Upper lobe of right lung (tissue), 1 donor: Measurements from ENCODE around the gene SNX30. TPM values are rescaled to one million over a fixed set of nuclear protein-coding genes. Genes with fewer than 3 reads are reported as not detected.
A peak's percentile ranks its signal among the peaks of the same experiment; 100 is the strongest.

Source experiments
- ATAC-seq: fragments of 200-7000 bp; cut with Tn5 transposase; one replicate; pipeline ENCODE4 v1.9.1; 2020; ENCODE audit warnings: mild to moderate bottlenecking, moderate library complexity
- DNase-seq: peaks from one replicate; pipeline ENCODE4 v3.0.0-alpha.2; 2020
- H3K27ac ChIP-seq: fragments of 200-600 bp; one replicate; pipeline ENCODE4 v1.8.0; 2022
- H3K27me3 ChIP-seq: fragments of 200-600 bp; one replicate; pipeline ENCODE4 v1.8.0; 2022; ENCODE audit warnings: mild to moderate bottlenecking
- H3K36me3 ChIP-seq: fragments of 200-600 bp; one replicate; pipeline ENCODE4 v1.8.0; 2022
- H3K4me1 ChIP-seq: fragments of 200-600 bp; one replicate; pipeline ENCODE4 v1.8.0; 2022
- H3K4me3 ChIP-seq: fragments of 200-600 bp; one replicate; pipeline ENCODE4 v1.8.0; 2022; ENCODE audit warnings: mild to moderate bottlenecking
- H3K9me3 ChIP-seq: fragments of 200-600 bp; one replicate; pipeline ENCODE4 v1.8.0; 2022
- CTCF ChIP-seq: fragments of 200-600 bp; IDR thresholded peaks from one replicate; pipeline ENCODE4 v1.8.0; 2022; ENCODE audit warnings: antibody characterized with exemption
- intact Hi-C: fragments of 100-400 bp; cut with DNase I; formaldehyde crosslinking; loops from one replicate; pipeline ENCODE4 v1.11.0; 2022
- total RNA-seq: library from RNA; stranded (reverse); fragmentation: NEBNext Ultra II Directional; extraction: Animal tissue kit (Norgen Biotek cat#: 25700); gene quantifications from one replicate; pipeline ENCODE4 v1.2.1, GENCODE V29; 2021
- donor health status: DM: no; HTN: yes; CAD: no; lungs with severe emphysema.

Gene SNX30
- total RNA-seq, 1 donor from 2014 or later: 76.3 TPM

- H3K9me3 ChIP-seq: no peaks in the 10 kb centered on the region
- ATAC-seq (no peak), DNase-seq (no peak)
- intact Hi-C loops: no loop called here
- no peaks in the 10 kb centered on the region for H3K36me3 ChIP-seq
- no peak for TF ChIP-seq CTCF
- no peak overlapping the region for H3K27ac ChIP-seq
- peaks cover 24% of the 10 kb centered on the region for H3K4me1 ChIP-seq
- H3K4me3 ChIP-seq: no peak overlapping the region
- H3K27me3 ChIP-seq: no peaks in the 10 kb centered on the region
Measured at GRCh38 chr9:112780450-112781036, 30.0 kb downstream of the SNX30 start.

GRCh38 chr9:112782218-112782617 is 31.7 kb downstream of the SNX30 start:
- intact Hi-C loops: no loop called here
- peaks cover 23% of the 10 kb centered on the region for H3K4me1 ChIP-seq
- DNase-seq (no peak), ATAC-seq (no peak)
- no peak for TF ChIP-seq CTCF
- H3K4me3 ChIP-seq: no peak overlapping the region
- no peaks in the 10 kb centered on the region for H3K36me3 ChIP-seq
- no peaks in the 10 kb centered on the region for H3K9me3 ChIP-seq
- no peak overlapping the region for H3K27ac ChIP-seq
- no peaks in the 10 kb centered on the region for H3K27me3 ChIP-seq

GRCh38 chr9:112783551-112783954 is 33.0 kb downstream of the SNX30 start:
- Histone ChIP-seq H3K4me3 (no peak overlapping the region), H3K27ac (no peak overlapping the region), H3K9me3 (no peaks in the 10 kb centered on the region), H3K36me3 (no peaks in the 10 kb centered on the region), H3K27me3 (no peaks in the 10 kb centered on the region), H3K4me1 (peaks cover 24% of the 10 kb centered on the region)
- no peak for TF ChIP-seq CTCF
- ATAC-seq (no peak), DNase-seq (no peak)
- intact Hi-C loops: no loop called here

- no peaks in the 10 kb centered on the region for H3K27me3 ChIP-seq
- peaks cover 29% of the 10 kb centered on the region for H3K4me1 ChIP-seq
- DNase-seq (no peak), ATAC-seq (peak; percentile 40)
- no peaks in the 10 kb centered on the region for H3K36me3 ChIP-seq
- intact Hi-C loops: no loop called here
- H3K27ac ChIP-seq: no peak overlapping the region
- H3K4me3 ChIP-seq: no peak overlapping the region
- H3K9me3 ChIP-seq: no peaks in the 10 kb centered on the region
- no peak for TF ChIP-seq CTCF
Measured at GRCh38 chr9:112784020-112784785, 33.6 kb downstream of the SNX30 start.

GRCh38 chr9:112785986-112786385 is 35.4 kb downstream of the SNX30 start:
- TF ChIP-seq CTCF: no peak
- Histone ChIP-seq H3K27me3 (no peaks in the 10 kb centered on the region), H3K36me3 (no peaks in the 10 kb centered on the region), H3K9me3 (no peaks in the 10 kb centered on the region), H3K4me3 (no peak overlapping the region), H3K4me1 (peaks cover 37% of the 10 kb centered on the region), H3K27ac (no peak overlapping the region)
- DNase-seq (no peak), ATAC-seq (no peak)
- intact Hi-C loops: no loop called here
